Loucy (cell line): ENCODE measurements around the gene GPRC6A.
A peak's percentile ranks its signal among the peaks of the same experiment; 100 is the strongest.

Source experiments
- H2AFZ ChIP-seq: fragments of 200-600 bp; sonication (generic); 2 replicates; pipeline ENCODE4 v1.6.0; 2016; ENCODE audit warnings: antibody characterized with exemption, mild to moderate bottlenecking, low read length, moderate library complexity
- H3F3A ChIP-seq: fragments of 200-600 bp; 2 replicates; pipeline ENCODE4 v1.6.0; 2016; ENCODE audit warnings: antibody characterized with exemption, low read depth, mild to moderate bottlenecking
- H3K27me3 ChIP-seq: fragments of 200-600 bp; sonication (generic); 2 replicates; pipeline ENCODE4 v1.6.1; 2014; ENCODE audit warnings: low read length, mild to moderate bottlenecking; ENCODE audit not compliant: insufficient read depth, poor library complexity, severe bottlenecking
- H3K36me3 ChIP-seq: fragments of 200-600 bp; sonication (generic); 2 replicates; pipeline ENCODE4 v1.6.1; 2016; ENCODE audit warnings: low read length; ENCODE audit not compliant: insufficient read depth
- H3K4me1 ChIP-seq: fragments of 200-600 bp; sonication (generic); 2 replicates; pipeline ENCODE4 v1.5.1; 2014; ENCODE audit warnings: low read length, mild to moderate bottlenecking; ENCODE audit not compliant: insufficient read depth, poor library complexity, severe bottlenecking
- H3K4me2 ChIP-seq: fragments of 200-600 bp; sonication (generic); 2 replicates; pipeline ENCODE4 v1.6.0; 2014; ENCODE audit warnings: antibody characterized with exemption, low read length, low read depth, mild to moderate bottlenecking; ENCODE audit not compliant: poor library complexity, severe bottlenecking
- H3K4me3 ChIP-seq: fragments of 200-600 bp; sonication (generic); 2 replicates; pipeline ENCODE4 v1.5.1; 2014; ENCODE audit warnings: low read length, mild to moderate bottlenecking, mixed read lengths; ENCODE audit not compliant: poor library complexity, severe bottlenecking
- H3K79me2 ChIP-seq: fragments of 200-600 bp; sonication (generic); 2 replicates; pipeline ENCODE4 v1.6.1; 2014; ENCODE audit warnings: low read length; ENCODE audit not compliant: insufficient read depth
- H3K9ac ChIP-seq: fragments of 200-600 bp; sonication (generic); 2 replicates; pipeline ENCODE4 v1.6.0; 2014; ENCODE audit warnings: mild to moderate bottlenecking, low read depth, low read length, moderate library complexity; ENCODE audit not compliant: poor library complexity, severe bottlenecking
- H3K9me2 ChIP-seq: fragments of 200-600 bp; sonication (generic); replicated peaks from 2 replicates; pipeline ENCODE4 v1.6.1; 2016; ENCODE audit warnings: low read depth, low read length, mixed read lengths
- H3K9me3 ChIP-seq: fragments of 200-600 bp; sonication (generic); 2 replicates; pipeline ENCODE4 v1.6.1; 2014; ENCODE audit warnings: mild to moderate bottlenecking, antibody characterized with exemption, low read length, low read depth; ENCODE audit not compliant: insufficient read depth
- H4K20me1 ChIP-seq: fragments of 200-600 bp; sonication (generic); 2 replicates; pipeline ENCODE4 v1.6.0; 2014; ENCODE audit warnings: antibody characterized with exemption, low read length, mild to moderate bottlenecking; ENCODE audit not compliant: insufficient read depth, poor library complexity, severe bottlenecking
- EZH2phosphoT487 ChIP-seq: fragments of 200-600 bp; IDR thresholded peaks from 2 replicates; pipeline ENCODE4 v1.6.1; 2018; ENCODE audit warnings: antibody characterized with exemption, mild to moderate bottlenecking, moderate library complexity, borderline replicate concordance
- TF ChIP-seq, protein P1 (sequence below): fragments of 200-600 bp; sonication (generic); conservative IDR thresholded peaks from 2 replicates; pipeline ENCODE4 v1.5.1; 2014; ENCODE audit warnings: mild to moderate bottlenecking, antibody characterized with exemption, low read length

Gene GPRC6A

DNA sequence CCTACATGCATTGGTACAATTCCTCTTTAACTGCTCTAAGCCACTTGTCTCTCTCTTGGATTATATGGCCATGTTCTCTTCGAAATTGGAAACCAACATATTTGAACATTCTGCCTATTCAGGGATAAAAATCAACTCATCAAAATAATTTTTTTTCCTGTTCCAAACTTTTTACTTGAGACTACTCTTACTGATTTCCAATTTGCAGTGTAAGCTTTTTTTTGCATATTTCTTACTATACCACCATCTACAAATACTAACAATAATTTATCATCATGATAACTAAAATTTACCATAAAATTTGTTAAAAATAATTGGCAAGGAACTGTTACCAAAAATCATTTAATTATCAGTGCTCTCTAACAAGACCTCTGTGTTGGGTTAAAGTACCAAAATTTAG is 56.4 kb downstream of the GPRC6A start:
- Histone ChIP-seq H3K27me3 (no peaks in the 10 kb centered on the region), H3K9me2 (no peaks in the 10 kb centered on the region), H3K9ac (no peak overlapping the region), H3K9me3 (no peaks in the 10 kb centered on the region), H4K20me1 (no peaks in the 10 kb centered on the region), H3K4me2 (no peak overlapping the region), H3F3A (no peaks in the 10 kb centered on the region), H3K4me3 (no peak overlapping the region), H3K4me1 (no peaks in the 10 kb centered on the region), H2AFZ (no peak overlapping the region), H3K79me2 (no peaks in the 10 kb centered on the region), H3K36me3 (no peaks in the 10 kb centered on the region)
- TF ChIP-seq, protein P1, sequence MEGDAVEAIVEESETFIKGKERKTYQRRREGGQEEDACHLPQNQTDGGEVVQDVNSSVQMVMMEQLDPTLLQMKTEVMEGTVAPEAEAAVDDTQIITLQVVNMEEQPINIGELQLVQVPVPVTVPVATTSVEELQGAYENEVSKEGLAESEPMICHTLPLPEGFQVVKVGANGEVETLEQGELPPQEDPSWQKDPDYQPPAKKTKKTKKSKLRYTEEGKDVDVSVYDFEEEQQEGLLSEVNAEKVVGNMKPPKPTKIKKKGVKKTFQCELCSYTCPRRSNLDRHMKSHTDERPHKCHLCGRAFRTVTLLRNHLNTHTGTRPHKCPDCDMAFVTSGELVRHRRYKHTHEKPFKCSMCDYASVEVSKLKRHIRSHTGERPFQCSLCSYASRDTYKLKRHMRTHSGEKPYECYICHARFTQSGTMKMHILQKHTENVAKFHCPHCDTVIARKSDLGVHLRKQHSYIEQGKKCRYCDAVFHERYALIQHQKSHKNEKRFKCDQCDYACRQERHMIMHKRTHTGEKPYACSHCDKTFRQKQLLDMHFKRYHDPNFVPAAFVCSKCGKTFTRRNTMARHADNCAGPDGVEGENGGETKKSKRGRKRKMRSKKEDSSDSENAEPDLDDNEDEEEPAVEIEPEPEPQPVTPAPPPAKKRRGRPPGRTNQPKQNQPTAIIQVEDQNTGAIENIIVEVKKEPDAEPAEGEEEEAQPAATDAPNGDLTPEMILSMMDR, result no peak
- no peak for TF ChIP-seq EZH2phosphoT487

DNA sequence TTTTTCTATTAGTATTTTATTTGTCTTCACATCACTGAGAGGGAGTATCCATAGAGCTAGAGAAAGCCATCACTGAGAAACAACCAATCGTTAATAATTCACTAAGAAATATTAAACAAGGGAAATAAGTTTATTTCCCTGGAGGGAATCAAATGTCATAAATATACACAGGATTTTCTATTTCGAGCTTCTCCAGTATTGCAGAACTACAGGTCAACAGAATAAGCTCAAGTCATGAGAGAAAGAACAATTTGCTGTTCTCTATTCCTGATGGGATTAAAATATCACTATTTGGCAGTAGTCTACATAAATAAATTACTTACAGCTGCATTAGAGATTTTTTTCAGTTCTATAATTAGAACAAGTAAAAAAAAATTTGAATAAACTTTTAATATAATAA is 61.2 kb downstream of the GPRC6A start:
- H3K79me2 ChIP-seq, result no peaks in the 10 kb centered on the region
- no peaks in the 10 kb centered on the region for H3K27me3 ChIP-seq
- no peaks in the 10 kb centered on the region for H4K20me1 ChIP-seq
- H2AFZ ChIP-seq, result no peak overlapping the region
- H3K36me3 ChIP-seq, result no peaks in the 10 kb centered on the region
- H3K4me1 ChIP-seq, result no peaks in the 10 kb centered on the region
- H3K4me3 ChIP-seq, result no peak overlapping the region
- no peaks in the 10 kb centered on the region for H3K9me2 ChIP-seq
- no peaks in the 10 kb centered on the region for H3F3A ChIP-seq
- TF ChIP-seq EZH2phosphoT487, result no peak
- TF ChIP-seq, protein P1, result no peak
- H3K9ac ChIP-seq, result no peak overlapping the region
- no peaks in the 10 kb centered on the region for H3K9me3 ChIP-seq
- H3K4me2 ChIP-seq, result no peak overlapping the region

DNA sequence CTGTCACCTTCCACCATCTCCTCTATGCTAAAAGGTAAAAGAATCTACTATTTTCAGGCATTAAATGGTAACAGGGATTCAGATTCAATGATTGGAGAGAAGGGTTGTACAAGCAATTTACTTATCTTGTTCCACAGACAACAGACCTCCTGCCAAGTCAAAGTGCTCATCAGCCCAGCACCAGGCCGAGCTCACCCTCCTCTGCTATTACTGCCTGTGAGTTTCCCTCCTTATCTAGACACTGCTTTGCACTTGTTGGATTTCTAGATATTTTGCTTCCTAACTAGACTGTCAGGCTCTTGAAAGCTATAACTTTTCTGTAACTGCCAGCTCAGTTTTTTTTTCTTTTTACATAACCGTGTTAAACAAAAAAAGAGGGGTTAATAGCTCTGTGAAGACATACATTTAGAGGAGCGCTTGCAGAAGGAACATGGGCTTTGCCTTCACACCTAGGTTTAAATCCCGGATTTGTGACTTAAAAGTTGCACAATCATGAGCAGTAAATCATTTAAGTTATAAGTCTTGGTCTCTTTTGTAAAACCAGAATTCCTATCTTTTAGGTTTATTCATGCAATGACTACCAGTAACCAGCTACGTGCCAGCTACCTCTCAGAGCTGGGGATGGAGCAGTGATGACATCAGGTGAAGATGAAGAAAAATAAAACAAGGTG is 62.2 kb downstream of the GPRC6A start:
- TF ChIP-seq, protein P1, result no peak
- no peak for TF ChIP-seq EZH2phosphoT487
- H3K9me3 ChIP-seq, result no peaks in the 10 kb centered on the region

More for the DNA sequence above, 62.2 kb downstream of the GPRC6A start:
- Histone ChIP-seq H4K20me1 (no peaks in the 10 kb centered on the region), H2AFZ (peak overlapping the region; percentile 1; the same call in 1 of the 2 replicates), H3F3A (no peaks in the 10 kb centered on the region), H3K27me3 (no peaks in the 10 kb centered on the region), H3K9me2 (no peaks in the 10 kb centered on the region), H3K9ac (no peak overlapping the region), H3K79me2 (no peaks in the 10 kb centered on the region), H3K36me3 (no peaks in the 10 kb centered on the region), H3K4me1 (no peaks in the 10 kb centered on the region), H3K4me2 (no peak overlapping the region), H3K4me3 (no peak overlapping the region)
